Right renal cortex interstitium (tissue), 3 donors: ENCODE measurements around the gene CELF2. TPM values are rescaled to one million over a fixed set of nuclear protein-coding genes. Genes with fewer than 3 reads are reported as not detected.

Source experiments
- DNase-seq, 3 donors: peaks; one replicate each; pipeline ENCODE4 v3.0.0-alpha.2; 2013; ENCODE audit warnings: low read depth in 3 of 3, low spot score in 2 of 3
- polyA plus RNA-seq, 3 donors: library from polyadenylated mRNA; unstranded; fragments of 120-200 nt; gene quantifications; one replicate each; pipeline ENCODE4 v1.2.1, GENCODE V29; 2013; ENCODE audit not compliant: insufficient read length in 3 of 3

CELF2 gene
- polyA plus RNA-seq, 3 donors, result 9.6 to 11.8 (median 10.8) TPM

DNA sequence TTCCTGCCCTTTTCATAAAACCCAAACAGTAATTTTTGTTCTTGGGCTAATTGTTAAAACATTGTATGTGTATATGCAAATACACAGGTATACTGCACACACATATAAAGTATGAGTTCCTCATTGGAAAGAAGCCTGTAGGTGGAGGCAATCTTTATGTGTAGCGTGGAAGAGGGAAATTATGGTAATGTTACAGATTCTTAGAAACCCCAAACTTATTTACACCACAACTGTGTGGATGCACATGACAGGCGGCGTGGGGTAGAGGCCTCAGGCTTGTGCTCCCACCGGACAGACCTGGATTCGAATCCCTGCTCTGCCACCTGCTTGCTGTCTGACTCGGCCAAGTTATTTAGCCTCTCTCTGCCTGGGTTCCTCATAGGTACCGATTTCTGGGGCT lies 223.0 kb downstream of the CELF2 start:
- DNase-seq, result no peak

DNA sequence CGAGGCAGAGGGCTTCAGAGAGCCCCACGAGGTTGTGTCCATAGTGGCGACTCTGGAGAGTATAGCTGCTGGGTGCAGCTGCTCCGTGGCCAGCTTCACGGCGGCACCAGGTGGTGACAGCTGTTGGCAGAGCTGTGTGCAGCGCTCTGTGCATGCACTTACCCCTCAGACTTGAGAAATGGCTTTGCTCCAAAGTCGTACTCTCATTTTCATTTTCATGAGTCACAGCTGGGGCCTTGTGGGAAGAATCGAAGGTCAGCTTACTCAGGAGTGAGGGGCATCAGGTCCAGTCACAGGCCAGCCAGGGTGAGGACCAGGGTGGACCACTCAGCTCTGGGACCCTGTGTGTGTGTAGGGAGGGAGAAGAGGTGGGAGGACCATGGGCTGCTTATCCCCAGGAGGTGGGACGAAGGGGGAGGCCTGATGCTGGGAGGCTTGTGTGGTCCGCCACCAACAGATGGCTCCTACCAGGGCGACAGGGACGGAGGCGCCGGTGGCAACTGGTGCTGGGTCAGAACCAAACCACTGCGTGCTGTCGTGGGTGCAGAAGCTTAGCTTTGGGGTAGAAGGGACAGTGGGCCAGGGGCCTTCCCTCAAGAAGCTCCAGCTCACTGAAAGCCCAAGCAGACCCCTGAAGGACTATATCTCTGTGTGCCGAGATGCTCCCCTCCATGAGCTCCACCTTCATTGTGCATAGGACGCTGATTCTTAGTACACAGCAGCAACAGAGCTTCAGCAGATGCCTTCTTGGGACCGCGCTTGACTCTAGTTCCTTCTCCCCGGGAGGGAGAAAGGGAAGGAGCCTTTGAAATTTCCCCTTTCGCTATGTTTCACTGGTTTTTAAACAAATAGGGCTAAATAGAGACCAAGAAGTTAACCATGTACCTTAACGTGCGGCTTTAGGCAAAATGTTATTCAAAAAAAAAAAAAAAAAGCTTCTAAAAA lies 225.0 kb downstream of the CELF2 start:
- DNase-seq, result no peak

DNA sequence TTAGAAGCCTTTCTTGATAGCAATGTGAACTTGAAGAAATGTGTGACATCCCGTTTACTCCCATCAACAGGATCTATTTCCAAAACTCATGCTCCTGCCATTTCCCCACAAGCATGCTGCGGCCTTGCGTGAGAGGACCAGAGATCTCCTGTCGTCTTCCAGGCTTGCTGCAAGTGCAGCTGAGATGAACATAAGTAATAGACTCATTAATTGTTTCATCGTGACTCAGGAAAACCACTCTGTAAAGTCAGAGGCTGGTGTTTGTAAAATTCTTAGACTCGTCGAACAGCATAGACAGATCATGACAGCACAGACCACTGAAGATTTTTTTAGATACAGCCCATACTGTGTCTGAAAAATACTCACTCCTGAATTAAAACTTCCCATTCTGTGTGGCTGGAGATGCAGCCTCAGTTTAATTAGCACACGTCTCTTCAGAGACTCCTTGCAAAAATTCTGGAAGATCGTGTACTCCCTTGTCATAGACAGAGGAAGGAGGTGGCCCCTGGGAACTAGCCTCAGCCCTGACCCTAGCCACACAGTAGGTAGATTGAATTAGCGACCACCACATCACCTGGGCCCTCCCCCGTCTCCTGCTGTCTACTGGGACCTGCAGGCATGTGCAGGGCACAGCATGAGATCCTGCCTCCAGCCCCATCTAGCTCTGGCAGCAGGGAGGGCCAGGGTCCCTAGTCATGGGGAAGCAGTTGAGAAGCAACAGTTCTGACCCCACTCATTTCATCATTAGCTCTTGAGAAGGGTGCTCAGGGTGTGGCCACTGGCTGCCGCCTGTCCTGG lies 226.0 kb downstream of the CELF2 start:
- DNase-seq, result no peak

DNA sequence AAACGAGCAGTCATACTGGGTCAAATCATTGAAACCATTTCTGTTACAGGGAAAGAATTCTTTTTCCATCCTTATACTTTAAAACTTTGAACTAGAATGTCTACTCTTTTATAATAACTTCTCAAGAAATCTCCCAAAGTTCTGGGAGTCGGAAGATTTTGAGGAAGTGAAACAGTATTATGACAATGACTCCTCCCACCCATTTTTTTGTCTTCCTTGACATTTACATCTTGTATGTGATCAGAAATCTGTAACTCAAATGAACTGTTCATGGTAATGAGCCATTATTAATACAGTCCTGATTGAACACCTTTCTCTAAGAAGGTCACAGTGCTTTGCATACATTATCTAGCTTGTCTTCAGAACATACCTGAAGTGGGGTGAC lies 227.4 kb downstream of the CELF2 start:
- no peak for DNase-seq

DNA sequence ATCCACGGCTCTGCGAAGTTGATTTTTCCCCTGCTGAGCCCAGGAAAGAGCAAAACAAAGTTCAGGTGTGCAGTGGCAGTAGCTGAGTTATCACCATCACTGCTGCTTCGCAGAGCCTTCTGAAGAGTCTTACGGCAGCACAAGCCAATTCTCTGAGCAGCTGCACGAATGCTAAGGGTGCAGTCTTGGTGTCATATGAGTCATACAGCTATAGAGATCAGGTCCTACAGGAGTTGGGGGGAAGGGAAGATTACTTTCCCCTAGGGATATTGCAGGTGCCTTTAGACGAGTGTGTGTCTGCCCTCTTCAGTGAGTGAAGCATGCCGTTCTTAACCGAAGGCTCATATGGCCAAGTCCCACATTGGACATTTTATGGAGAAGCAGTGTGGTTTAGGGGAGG lies 227.8 kb downstream of the CELF2 start:
- no peak for DNase-seq

DNA sequence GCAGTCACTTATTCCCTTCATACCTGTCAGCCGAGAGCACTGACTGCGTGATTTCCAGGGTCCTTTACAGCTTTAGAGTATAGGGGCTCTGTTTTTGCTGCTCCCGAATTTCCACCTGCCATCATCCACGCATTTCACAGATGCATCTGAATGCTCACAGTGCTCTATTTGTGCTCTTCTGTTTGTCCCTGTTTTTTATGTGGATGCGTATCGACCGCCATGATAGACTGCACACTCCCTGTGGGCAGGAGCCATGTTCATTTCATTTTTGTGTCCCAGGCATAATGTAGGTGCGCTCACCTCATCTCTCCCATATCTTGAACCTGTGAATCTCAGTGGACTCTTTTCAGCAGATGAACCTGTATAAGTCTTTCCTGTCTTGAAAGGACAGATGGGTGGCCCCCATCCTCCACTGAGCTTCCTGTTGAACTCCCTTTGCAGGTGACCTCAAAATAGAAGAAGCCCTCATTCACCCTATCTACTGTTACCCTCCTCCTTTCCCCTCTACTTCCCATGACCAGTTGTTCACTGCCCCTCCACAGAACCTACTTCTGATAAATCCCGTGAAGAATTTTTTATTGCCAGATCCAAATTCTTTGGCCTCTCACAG lies 228.4 kb downstream of the CELF2 start:
- no peak for DNase-seq

DNA sequence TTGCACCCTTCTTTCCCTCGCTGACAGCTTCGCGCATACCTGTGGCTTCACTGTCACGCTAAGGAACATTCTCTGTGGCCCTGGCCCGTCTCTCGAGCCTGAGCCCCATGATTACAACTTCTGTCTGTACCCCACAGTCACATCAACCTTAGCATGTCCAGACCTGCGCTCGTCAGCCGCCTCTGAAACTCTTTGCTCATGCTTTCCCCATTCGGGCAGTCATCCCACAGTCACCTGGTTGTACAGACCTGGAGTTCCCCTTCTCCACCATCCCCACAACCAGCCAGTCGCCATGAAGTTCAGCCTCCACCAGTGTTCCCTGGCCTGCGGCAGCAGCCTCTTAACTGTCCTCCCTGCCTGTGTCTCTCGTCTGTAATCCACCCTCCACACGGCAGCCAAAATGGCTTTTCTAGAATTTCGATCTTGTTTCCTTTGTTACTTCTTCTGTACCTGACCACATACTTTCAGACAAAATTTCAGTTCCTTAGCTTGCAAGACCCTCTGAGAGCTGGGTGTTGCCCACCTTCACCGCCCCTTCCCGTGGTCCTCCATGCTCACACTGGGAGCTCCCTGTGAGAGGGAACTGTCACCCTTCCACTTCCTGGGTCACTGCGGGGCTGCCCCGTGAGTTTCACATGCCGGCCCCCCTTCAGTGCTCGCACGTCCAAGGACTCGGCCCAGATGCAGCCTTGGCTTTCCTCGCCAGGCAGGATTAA lies 229.2 kb downstream of the CELF2 start:
- no peak for DNase-seq

DNA sequence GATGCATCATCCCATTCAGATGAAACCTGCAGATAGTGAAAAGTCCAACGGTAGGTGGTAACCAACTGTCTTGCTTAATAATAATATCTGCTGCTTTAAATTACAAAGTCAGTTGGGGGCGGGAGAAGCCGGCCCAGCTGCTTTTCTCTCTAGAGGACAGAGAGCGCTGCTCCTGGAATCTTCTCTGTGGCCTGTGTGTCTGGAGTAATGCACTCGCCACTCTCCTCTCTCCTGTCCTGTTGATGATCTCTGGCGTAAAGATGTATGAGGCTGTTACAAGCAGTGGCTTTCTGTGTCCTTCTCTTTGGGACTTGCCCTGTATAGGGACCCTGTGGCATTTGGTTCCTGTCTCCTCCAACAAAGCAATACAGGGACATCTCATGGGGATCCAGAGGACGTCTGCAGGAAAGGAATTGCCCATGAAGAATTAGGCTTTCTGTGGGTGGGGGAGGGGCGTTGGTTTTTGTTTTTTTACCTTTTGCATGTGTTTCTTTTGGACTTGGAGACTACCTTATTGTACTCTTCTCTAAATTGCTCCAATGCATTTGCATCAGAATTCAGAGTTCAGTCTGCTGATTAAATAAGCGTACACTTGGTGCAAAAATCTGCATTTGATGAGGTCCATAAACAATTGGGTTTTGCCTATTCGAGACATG lies 231.6 kb downstream of the CELF2 start:
- no peak for DNase-seq

DNA sequence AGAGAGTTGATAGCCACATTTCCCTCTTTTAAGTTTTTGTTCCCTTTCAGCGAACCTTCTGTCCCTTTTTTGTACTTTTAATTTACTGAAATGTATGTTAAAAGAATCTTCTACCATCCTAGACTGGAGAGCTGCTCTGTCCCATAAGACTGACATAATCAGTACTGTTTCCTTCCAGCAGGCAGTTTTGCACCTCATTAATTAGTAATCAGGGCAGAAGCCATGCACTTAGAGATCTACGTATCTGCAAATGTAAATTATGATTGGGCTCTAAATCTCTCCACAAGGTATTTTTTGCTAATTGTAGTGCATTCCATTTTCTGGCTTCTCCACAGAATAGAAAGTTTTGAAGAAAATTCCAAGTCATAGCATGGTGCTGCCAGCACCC lies 232.1 kb downstream of the CELF2 start:
- no peak for DNase-seq

DNA sequence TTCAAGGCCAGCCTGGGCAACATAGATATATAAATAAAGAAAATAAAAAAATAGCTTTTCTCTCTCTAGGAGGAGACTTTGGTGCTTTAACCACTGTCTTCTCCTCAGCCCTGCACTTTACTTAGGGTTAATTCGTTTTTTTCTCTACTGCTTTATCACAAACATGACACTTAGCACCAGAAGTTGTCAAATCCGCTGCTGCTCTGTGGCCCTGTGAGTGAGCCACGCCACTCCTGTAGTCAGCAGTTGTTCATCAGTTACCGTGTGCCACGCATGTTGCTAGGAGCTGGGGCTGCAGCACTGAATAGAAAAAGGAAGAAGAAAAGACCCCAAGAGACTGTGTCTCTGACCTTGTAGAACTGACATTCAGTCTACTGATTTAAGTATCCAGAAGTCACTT lies 232.6 kb downstream of the CELF2 start:
- DNase-seq, result no peak

DNA sequence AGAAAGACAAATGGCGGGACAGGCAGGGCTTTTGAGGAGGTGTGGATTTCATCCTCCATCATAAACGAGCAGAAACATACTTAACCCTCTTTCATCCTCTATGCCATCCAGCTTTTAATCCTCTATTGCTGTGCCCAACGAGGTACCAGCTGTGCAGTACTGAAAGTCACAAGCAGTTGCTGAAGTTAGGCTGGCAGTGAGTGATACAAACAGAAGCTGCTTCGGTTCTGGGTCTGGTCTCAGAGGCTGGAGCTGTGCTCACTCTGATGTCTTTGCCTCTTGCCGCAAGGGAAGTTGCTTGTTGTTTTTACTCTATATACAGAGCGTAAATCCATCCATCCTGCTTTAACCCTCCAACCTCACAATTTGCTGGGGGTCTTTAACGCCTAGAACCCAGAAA lies 235.2 kb downstream of the CELF2 start:
- no peak for DNase-seq

DNA sequence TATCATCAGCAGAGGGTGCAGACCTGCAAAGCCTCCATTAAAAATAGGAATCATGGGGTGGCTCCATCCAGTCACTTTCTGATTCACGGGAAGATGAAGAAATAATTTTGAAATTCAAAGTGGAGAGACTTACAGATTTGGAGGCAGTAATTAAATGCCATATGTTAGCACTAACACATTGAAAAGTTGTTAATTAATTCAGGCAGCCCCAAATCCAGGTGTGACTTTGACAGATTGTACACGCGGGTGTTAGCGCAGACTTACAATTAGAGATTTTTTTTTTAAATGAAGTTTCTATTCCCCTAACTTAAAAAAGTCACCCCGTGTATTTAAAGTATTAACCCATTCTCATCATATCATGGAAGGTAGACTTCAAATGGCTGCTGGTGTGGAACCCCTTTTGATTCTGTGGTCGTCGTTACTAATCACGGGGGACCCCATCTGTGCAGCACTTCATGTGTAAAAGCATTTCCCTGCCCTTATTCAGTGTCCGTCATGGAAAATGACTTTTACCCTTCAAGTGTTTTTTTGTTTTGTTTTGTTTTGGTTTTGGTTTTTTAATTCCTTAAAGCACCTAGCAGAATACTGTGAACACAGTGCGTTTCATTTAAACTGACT lies 235.8 kb downstream of the CELF2 start:
- DNase-seq, result no peak

DNA sequence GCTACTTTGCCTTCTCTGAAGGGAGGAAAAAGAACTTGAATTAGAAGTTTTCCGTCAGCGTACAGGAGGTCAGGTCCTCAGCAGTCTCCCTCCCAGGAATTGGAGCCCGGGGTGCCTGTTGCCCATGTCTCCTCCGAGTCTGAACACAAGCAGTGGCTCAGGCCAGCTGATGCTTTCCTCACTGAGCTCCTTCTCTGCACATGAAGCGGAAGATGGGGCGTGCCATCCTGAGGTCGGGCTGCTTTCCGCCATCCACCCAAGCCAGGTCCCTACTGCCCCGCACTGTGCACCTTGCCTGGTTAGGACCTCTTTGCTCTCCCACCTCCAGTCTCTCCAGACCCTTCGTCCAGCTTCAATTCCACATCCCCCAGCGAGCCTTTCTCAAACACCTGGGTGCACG lies 237.5 kb downstream of the CELF2 start:
- no peak for DNase-seq

DNA sequence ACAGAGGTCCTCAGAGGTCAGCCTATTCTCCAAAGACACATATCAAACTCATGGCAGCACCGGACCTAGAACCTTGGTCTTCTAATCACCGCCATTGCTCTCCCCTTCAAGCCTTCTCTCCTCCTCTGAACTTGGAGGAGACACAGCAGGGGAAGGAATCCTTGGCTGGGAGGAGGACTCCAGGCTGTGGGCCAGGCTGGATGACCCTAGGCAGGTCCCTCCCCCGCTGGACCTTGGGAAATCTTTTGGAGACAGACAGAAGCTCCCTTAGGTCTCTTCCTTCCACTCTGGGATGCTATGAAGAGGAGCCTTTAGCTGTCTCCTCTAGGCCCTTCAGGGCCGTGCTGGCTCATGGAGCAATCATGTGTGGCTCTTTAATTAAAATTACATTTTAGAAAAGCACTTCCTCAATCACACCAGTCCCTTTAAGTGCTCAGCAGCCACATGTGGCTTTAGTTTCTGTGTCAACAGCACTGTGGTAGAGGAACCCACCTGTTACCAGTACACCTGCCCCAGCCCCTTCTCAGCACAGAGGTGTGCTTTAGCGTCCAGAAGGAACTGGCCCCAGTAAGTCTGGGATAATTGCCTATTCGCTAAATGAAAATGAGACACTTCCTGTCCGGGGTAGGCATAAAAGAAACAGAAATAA lies 238.2 kb downstream of the CELF2 start:
- no peak for DNase-seq

DNA sequence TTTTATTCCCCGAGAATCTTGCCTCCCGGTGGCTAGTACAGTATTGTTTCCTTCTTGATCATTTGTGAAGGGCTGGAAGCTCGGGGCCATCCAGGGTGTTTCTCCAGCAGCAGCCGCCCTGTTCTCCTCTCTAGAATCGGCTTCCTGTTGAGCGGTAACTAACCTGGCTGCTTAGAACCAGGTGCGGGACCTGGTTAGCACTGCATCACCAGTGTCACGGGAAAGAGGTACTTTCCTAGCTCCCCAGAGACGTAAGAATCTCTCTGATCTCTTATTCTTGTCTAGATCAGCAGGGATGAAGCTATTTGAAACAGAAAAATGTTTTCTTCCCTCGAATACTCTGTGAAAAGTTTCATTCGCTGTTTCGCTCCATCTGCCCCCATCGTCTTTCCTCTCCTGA lies 239.2 kb downstream of the CELF2 start:
- DNase-seq, result no peak

DNA sequence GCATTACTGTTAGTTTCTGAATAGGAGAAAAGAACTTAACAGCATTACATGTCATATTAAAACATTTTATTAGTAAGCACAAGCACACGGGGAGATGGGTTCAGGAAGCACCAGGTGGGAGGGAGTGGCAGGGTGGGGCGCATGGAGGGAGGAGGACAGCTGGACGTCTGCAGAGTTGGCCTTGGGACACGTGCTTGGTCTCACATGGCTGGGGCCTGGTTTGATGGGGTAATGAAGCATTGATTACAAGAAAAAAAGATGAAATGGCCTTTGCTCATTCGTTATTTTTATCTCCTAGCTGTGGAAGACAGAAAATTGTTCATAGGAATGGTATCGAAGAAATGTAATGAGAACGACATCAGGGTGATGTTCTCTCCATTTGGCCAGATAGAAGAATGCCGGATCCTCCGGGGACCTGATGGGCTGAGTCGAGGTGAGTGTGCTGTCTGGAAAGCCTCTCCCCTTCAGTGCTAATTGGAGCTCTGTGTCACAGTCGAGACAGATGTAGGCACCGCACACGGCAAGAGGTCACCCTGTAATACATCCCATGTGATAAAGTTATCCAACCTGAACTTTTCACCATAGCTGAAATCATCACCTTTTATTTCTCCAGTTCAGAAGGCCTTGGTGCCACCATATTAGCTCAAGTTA lies 239.9 kb downstream of the CELF2 start:
- DNase-seq, result no peak

DNA sequence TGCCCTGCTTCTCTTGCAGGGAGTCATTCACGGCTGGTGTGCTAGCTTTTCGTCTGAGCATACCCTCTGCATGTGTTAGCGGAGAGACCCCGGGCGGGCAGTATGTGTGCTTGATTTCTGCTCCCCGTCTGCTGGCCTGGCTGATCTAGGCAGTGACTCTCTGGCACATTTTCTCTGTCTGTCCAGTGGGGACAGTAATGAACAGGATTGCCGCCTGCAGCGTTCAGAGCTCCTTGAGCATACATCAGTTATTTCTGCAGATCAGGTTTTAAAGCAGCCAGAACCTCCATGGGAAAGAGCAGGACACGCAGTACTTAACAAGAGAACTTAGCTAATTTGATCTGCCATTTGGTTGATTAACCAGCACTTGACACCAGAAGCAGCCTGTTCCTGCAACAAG lies 242.5 kb downstream of the CELF2 start:
- DNase-seq, result no peak

DNA sequence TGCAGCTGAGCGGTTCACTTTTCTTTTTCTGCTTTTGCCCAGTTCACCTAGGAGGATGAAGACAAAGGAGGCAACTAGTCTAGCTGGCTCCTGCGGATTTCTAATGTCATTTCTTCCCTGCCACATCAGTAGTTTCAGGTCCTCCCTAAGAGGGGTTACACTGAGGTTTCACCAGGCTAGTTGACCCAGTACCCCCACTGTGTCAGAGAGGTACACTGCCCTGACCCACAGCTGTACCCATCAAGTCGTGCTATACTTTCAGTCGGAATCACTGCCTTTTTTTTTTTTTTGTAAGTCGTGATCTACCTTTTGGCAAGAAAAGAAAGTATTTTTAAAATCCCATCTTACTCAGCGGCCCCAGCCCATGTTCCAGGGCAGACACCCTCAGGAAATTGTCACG lies 243.5 kb downstream of the CELF2 start:
- DNase-seq, result no peak
